NCI-H2171 treated with DMSO at 0.1 percent for 48 hours (cell line): ENCODE data around the gene ARHGAP30.
"Not testable (repeated sequence)": the region's sequence is repeated elsewhere in the genome, so short reads cannot be mapped to it uniquely, and the experiment has no call there.

Source experiments
- DNase-seq: peaks from one replicate; lab custom pipeline; 2025; lab: John Stamatoyannopoulos, UW

ARHGAP30 gene

DNA sequence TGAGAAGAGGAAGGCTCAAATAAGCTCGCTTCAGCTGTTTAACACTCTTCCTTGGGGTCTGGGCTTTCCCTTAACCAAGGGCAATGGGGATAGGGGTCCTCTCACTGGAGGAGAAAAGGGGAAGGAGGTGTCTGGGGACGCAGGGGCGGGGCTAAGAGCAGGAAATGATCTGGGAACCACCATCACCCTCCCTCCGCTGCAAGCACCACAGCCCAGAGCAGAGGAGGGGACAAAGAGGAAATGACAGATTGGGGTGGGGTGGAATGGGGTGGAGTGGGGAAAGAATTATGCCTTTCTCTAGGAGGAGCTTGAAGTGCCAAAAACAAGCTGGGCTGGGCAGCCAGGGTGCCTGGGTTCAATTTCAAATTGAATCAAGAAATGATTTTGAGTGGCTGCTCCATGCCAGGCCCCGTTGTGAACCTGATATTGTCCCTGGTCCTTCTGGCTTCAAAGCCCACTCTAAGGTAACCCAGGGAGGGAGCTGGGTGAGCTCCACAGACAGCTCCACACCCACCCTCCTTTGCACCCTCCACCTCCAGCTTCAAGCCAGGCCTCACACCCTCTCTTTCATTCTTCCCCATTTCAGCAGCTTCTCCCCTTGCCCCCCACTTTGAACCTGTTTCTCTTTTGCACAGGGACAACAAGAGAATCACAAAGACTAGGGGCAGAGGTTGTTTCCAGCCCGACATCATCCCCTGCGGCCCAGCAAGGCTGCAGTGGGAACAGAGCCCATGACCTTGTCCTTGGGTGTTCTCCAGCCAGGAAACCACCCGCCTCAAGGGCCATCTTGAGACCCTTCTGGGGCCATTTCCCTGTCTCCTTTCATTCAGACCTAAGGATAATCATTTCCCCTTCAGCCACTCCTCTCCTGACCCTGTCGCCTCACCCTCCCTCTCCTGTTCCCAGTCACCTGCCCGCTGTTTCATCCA is 1.1 kb downstream of the ARHGAP30 start:
- DNase-seq: no peak

- DNase-seq: no peak
Observed at GRCh38 chr1:161066694-161067093, 3.0 kb downstream of the ARHGAP30 start.

- not testable (repeated sequence) for DNase-seq
Observed at GRCh38 chr1:161065681-161066080, 4.0 kb downstream of the ARHGAP30 start.

GRCh38 chr1:161063936-161064335 is 5.8 kb downstream of the ARHGAP30 start:
- not testable (repeated sequence) for DNase-seq

DNA sequence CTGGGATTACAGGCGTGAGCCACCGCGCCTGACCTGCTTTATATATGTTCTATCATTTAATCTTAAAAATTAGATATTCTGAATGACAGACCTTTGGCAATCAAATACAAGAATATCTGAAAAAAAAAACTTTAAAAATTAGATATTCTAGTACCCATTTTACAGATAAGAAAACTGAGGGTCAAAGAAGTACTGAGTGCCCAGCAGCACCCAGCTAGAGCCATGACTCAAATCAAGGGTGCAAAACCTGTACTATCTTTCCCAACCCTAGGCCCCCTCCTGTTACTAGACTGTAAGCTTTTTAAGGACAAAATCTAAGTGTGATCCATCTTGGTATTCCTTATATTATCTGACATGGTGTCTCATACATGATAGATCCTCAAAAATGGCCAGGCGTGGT is 8.3 kb downstream of the ARHGAP30 start:
- no peak for DNase-seq

DNA sequence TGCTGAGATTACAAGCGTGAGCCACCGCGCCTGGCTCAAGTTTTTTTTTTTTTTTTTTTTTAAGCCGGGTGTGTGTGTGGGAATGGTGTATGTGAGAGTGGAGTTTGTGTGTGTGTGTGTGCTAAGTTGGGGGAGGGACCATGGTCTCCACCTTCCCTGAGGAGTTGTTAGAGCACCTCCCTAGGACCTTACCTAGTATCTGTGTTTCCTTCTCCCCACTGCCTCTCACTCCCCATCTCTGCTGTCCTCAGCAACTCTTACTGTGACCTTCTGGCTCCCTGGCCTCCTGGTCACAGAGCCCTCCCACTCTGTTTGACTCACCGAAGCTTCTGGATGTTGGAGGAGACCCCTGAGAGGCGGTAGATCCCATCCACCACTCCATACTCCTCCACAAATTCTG is 10.4 kb downstream of the ARHGAP30 start:
- no peak for DNase-seq

GRCh38 chr1:161054805-161055204 is 14.9 kb downstream of the ARHGAP30 start:
- no peak for DNase-seq

- no peak for DNase-seq
Observed at GRCh38 chr1:161054232-161054631, 15.5 kb downstream of the ARHGAP30 start.

DNA sequence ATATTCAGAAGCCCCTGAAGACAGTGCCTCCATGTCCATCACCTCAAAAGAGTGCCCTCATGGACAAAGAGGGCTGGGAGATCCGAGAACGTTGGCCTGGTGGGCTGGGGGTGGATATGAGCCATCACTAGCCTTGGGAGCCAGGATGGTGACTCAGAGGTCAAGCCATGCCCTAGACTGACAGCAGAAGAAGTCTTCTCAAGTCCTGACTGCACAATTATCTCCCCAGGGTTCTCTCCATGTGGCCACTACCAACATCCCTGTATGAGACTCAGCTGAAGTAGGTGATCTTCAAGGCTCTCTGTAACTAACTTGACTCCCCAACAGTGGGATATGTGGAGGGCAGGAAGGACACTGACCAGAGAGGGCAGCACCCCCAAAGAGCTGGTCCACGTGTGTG is 16.8 kb downstream of the ARHGAP30 start:
- DNase-seq: no peak

- no peak for DNase-seq
Observed at GRCh38 chr1:161051219-161051618, 18.5 kb downstream of the ARHGAP30 start.

- DNase-seq: no peak
Observed at GRCh38 chr1:161048949-161049722, 20.6 kb downstream of the ARHGAP30 start.

GRCh38 chr1:161047436-161048420 is 22.0 kb downstream of the ARHGAP30 start:
- DNase-seq: no peak

DNA sequence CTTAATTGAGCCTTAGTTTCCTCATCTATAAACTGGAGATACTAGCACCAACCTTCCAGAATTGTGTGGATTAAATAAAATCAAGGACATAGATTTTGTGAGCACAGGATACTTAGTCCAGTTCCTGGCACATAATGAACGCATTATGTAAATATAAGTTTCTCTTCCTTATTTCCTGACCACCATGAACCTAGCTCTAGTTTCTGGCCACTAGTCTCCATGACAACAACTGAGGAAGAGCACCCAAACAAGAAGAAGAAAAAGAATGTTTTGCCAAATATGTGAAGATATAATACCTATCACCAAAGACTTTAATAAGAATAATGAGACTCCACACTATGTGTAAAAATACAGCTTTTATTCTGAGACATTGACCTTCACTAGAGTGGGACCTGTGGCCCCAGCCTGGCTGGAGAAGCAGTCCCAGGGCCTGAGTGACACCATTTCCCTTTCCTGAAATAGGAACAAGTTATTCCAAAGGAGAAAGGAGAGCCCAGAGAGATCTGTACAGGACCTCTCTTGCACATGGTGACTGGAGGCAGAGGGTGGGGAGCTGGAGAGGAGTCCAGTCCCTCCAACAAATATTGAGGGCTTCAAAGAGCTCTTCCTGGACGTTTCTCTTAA is 23.0 kb downstream of the ARHGAP30 start:
- no peak for DNase-seq

GRCh38 chr1:161045736-161046604 is 23.7 kb downstream of the ARHGAP30 start, which contains the start of gene USF1:
TSS of gene USF1 (minus strand) at chr1:161045977. CDS start at chr1:161043275, 2,702 bp downstream.
- peak; percentile 96 for DNase-seq

GRCh38 chr1:161044908-161045735 is 24.6 kb downstream of the ARHGAP30 start:
- DNase-seq: peak; percentile 63

DNA sequence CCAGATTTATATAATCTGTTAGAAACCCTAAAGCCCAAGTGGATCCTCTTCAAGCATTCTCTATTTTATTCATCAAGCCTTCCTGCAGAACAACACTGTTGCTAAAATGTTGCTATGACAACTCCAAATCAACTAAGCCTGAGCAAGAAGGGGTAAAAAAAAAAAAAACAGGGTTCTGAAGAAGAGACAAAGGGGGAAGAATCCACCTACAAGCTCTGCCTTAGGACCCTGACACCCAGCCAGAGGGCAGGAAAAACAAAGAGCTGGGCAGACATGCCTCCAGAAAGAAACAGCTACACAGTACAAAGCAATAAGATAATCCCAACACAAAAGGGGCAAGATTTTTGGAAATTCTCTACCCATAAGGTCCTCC is 25.2 kb downstream of the ARHGAP30 start:
- DNase-seq: no peak

GRCh38 chr1:161039546-161039945 is 30.1 kb downstream of the ARHGAP30 start:
- no peak for DNase-seq

GRCh38 chr1:161039154-161039545 is 30.5 kb downstream of the ARHGAP30 start:
- DNase-seq: no peak

DNA sequence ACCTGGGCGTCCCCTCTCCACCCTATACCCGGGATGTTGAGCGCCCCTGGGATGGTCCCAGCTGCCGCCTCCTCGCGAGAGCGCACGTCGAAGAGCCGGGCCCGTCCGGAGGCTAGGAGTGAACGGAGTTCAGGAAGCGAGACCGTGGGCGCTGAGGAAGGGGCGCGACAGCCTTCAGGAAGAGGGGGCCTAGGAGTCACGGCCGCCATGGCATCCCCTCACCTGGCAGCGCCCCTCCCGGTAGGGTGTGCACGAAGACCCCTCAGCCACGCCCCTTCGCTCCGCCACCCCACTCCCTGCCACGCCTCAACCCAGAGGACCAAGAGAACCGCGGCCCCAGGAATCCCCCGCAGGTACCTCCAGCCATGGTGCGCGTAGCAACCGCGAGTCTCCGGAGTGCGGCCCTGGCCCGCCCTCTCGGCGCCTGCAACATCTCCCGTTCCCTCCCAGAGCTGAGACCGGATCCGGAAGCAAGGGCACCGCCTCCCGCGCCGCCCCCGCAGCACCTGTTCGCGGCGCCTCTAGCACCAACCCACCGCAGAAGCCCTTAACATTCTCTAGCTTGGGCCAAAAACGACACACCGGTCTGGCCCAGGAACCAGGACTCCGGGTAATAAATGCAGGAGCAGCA is 31.1 kb downstream of the ARHGAP30 start, which contains the start of gene TSTD1:
Gene TSTD1, minus strand, starts transcription at position 442 of the 631 bp plus-strand sequence. Its CDS starts 75 bp downstream, at position 367.
- DNase-seq: peak; percentile 78
